T-helper 1 cell treated with Interleukin-12 subunit alpha and Interleukin-12 subunit beta and Interleukin-4 antibody, amounts not matched to agents 30 ng/mL and 1 ng/mL, for 36 hours (primary cell): ENCODE measurements around the gene CST9L. TPM values are rescaled to one million over a fixed set of nuclear protein-coding genes. Genes with fewer than 3 reads are reported as not detected.
"Not testable (repeated sequence)": the region's sequence is repeated elsewhere in the genome, so short reads cannot be mapped to it uniquely, and the experiment has no call there.

ENCODE experiments used
- intact Hi-C: fragments of 100-400 bp; cut with micrococcal nuclease; formaldehyde crosslinking; loops from one replicate; pipeline ENCODE4 v1.15.1; 2024
- total RNA-seq: library from RNA; stranded (reverse); gene quantifications from 2 replicates; pipeline ENCODE4 v1.2.3, GENCODE V29; 2022

Gene CST9L
- total RNA-seq, 1 donor from 2014 or later, result not detected

GRCh38 chr20:23586735-23587525 is 18.6 kb upstream of the CST9L start:
- intact Hi-C loops, result no loop called here

GRCh38 chr20:23585808-23586734 is 17.8 kb upstream of the CST9L start:
- intact Hi-C loops, result no loop called here

GRCh38 chr20:23585449-23585807 is 17.1 kb upstream of the CST9L start:
- intact Hi-C loops, result no loop called here

- intact Hi-C loops, result no loop called here
Measured at GRCh38 chr20:23584434-23585199, 16.3 kb upstream of the CST9L start.

GRCh38 chr20:23583526-23583925 is 15.2 kb upstream of the CST9L start:
- intact Hi-C loops, result no loop called here

GRCh38 chr20:23582293-23582692 is 14.0 kb upstream of the CST9L start:
- intact Hi-C loops, result no loop called here

- intact Hi-C loops, result not testable (repeated sequence)
Measured at GRCh38 chr20:23581833-23582232, 13.5 kb upstream of the CST9L start.

GRCh38 chr20:23574977-23575376 is 6.7 kb upstream of the CST9L start:
- intact Hi-C loops, result no loop called here

GRCh38 chr20:23570178-23570760 is 2.0 kb upstream of the CST9L start:
- intact Hi-C loops, result no loop called here

GRCh38 chr20:23569570-23569969 is 1.3 kb upstream of the CST9L start:
- intact Hi-C loops, result no loop called here

GRCh38 chr20:23568971-23569330 is 667 bp upstream of the CST9L start:
- intact Hi-C loops, result no loop called here

- intact Hi-C loops, result no loop called here
Measured at GRCh38 chr20:23566199-23566932, 1.9 kb downstream of the CST9L start.

GRCh38 chr20:23565503-23566045 is 2.7 kb downstream of the CST9L start:
- intact Hi-C loops, result no loop called here

- intact Hi-C loops, result no loop called here
Measured at GRCh38 chr20:23564927-23565326, 3.4 kb downstream of the CST9L start.

GRCh38 chr20:23562721-23563342 is 5.5 kb downstream of the CST9L start:
- intact Hi-C loops, result no loop called here

GRCh38 chr20:23554401-23554800 is 13.9 kb downstream of the CST9L start:
- intact Hi-C loops, result no loop called here

- intact Hi-C loops, result no loop called here
Measured at GRCh38 chr20:23551786-23552185, 16.5 kb downstream of the CST9L start.

- intact Hi-C loops, result no loop called here
Measured at GRCh38 chr20:23551383-23551782, 16.9 kb downstream of the CST9L start.

- intact Hi-C loops, result no loop called here
Measured at GRCh38 chr20:23550227-23550626, 18.1 kb downstream of the CST9L start.

- intact Hi-C loops, result no loop called here
Measured at GRCh38 chr20:23548408-23548807, 19.9 kb downstream of the CST9L start.
